Mucosa of descending colon (tissue), 3 donors: ENCODE results near the gene ING2. TPM values are rescaled to one million over a fixed set of nuclear protein-coding genes. Genes with fewer than 3 reads are reported as not detected.

Experiments used
- ATAC-seq: fragments of 200-7000 bp; cut with Tn5 transposase; one replicate; pipeline ENCODE4 v1.9.1; 2020; ENCODE audit warnings: mild to moderate bottlenecking, moderate library complexity
- DNase-seq, 3 donors: peaks; one replicate each; pipeline ENCODE4 v3.0.0-alpha.2; 2020
- H3K36me3 ChIP-seq: fragments of 200-600 bp; one replicate; pipeline ENCODE4 v1.8.0; 2021; ENCODE audit warnings: low read depth, mild to moderate bottlenecking
- H3K4me1 ChIP-seq: fragments of 200-600 bp; one replicate; pipeline ENCODE4 v1.8.0; 2021; ENCODE audit warnings: low read depth, mild to moderate bottlenecking
- H3K4me3 ChIP-seq: fragments of 200-600 bp; one replicate; pipeline ENCODE4 v1.8.0; 2021; ENCODE audit warnings: mild to moderate bottlenecking
- H3K9me3 ChIP-seq: fragments of 200-600 bp; one replicate; pipeline ENCODE4 v1.8.0; 2021; ENCODE audit warnings: mild to moderate bottlenecking
- intact Hi-C, 2 donors: fragments of 100-400 bp; cut with DNase I in 1 of 2; cut with micrococcal nuclease in 1 of 2; formaldehyde crosslinking; loops; one replicate each; pipeline versions ENCODE4 v1.11.0 to v1.11.1; 2022; cut with DNase I, micrococcal nuclease
- total RNA-seq, 3 donors: library from RNA; stranded (reverse); fragmentation: NEBNext Ultra II Directional in 2 of 3; extraction: Animal tissue kit (Norgen Biotek cat#: 25700) in 2 of 3; gene quantifications; one replicate each; pipeline versions ENCODE4 v1.2.1 to v1.2.4, GENCODE V29; 2021 to 2023
- TF ChIP-seq, protein P1 (sequence below): fragments of 200-600 bp; IDR thresholded peaks from one replicate; pipeline ENCODE4 v1.8.0; 2022; ENCODE audit warnings: antibody characterized with exemption, mild to moderate bottlenecking
- donor health status: DM: no; HTN: no; CAD: no; lungs with moderate emphysema.
- donor health status: DM: no; HTN: no; CAD: no.
- donor health status: DM: no; HTN: yes; CAD: no.

ING2 gene
- total RNA-seq, 3 donors from 2014 or later = 9.9 to 12.5 (median 11.9) TPM

DNA sequence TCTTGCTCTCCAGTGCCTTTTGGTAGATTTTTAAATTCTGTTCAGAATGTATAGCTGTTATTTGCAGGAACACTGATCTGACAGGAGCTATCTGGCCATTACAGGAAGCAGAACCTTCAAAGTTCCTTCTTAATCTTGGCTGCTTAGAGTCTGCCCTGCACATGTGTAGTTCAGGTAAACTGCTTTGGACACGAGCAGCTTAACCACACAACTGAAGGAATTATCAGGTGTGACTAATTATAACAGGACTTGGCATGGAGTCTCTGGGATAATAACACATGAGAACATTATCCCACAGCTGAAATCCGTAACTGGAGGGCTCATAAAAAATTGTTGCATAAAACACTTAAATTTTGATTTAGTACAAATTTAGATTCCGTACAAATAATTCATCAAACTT lies 11.6 kb upstream of the ING2 start:
- ATAC-seq (no peak), DNase-seq (no peak)
- no peaks in the 10 kb centered on the region for H3K36me3 ChIP-seq
- intact Hi-C loops = no loop called here
- H3K9me3 ChIP-seq = no peaks in the 10 kb centered on the region
- H3K4me3 ChIP-seq = no peak overlapping the region
- TF ChIP-seq, protein P1, sequence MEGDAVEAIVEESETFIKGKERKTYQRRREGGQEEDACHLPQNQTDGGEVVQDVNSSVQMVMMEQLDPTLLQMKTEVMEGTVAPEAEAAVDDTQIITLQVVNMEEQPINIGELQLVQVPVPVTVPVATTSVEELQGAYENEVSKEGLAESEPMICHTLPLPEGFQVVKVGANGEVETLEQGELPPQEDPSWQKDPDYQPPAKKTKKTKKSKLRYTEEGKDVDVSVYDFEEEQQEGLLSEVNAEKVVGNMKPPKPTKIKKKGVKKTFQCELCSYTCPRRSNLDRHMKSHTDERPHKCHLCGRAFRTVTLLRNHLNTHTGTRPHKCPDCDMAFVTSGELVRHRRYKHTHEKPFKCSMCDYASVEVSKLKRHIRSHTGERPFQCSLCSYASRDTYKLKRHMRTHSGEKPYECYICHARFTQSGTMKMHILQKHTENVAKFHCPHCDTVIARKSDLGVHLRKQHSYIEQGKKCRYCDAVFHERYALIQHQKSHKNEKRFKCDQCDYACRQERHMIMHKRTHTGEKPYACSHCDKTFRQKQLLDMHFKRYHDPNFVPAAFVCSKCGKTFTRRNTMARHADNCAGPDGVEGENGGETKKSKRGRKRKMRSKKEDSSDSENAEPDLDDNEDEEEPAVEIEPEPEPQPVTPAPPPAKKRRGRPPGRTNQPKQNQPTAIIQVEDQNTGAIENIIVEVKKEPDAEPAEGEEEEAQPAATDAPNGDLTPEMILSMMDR = no peak
- no peaks in the 10 kb centered on the region for H3K4me1 ChIP-seq

DNA sequence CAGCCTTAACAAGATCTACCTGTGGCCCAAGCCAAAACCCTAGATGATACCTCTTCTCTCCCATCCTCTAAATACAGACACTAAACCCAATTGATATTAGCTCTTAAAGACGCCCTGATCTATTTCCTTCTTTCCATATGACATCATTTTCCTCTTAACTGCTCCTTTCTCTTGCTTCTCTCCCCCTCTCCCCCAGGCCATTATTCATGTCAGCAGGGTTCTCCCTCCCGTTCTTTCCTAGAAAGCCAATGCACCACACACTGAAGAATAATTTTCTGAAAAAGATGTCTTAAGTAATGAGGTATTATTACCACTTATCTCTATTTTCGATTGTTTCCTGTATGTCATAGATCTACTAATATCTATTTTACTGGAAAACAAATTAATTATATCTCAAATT lies 9.7 kb upstream of the ING2 start:
- TF ChIP-seq, protein P1 = no peak
- intact Hi-C loops = no loop called here
- ATAC-seq = no peak
- DNase-seq = no peak
- no peaks in the 10 kb centered on the region for H3K36me3 ChIP-seq
- H3K9me3 ChIP-seq = no peaks in the 10 kb centered on the region
- no peaks in the 10 kb centered on the region for H3K4me1 ChIP-seq
- no peak overlapping the region for H3K4me3 ChIP-seq

DNA sequence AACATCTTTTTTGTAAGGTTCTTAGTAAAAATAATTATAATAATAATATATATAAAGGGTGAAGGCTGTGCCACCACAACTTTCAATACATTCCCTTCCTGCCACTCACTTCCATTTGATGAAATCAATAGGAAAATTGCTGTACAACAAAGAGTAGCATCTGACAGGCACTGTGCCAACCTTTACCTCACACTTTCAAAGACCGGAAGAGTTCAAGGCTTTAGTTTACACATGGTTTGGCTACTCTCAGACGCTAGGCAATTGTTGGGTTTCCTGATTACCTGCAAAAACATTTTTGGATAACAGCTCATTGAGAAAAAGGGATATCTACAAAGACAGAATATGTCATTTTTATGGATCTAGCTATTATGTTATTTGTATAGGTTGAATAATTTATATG lies 5.5 kb upstream of the ING2 start:
- Histone ChIP-seq H3K36me3 (no peaks in the 10 kb centered on the region), H3K4me3 (no peak overlapping the region), H3K9me3 (no peaks in the 10 kb centered on the region), H3K4me1 (peaks cover 6% of the 10 kb centered on the region)
- TF ChIP-seq, protein P1 = no peak
- DNase-seq (peak in 1 of 3 donors; percentile 37), ATAC-seq (no peak)
- intact Hi-C loops = no loop called here

DNA sequence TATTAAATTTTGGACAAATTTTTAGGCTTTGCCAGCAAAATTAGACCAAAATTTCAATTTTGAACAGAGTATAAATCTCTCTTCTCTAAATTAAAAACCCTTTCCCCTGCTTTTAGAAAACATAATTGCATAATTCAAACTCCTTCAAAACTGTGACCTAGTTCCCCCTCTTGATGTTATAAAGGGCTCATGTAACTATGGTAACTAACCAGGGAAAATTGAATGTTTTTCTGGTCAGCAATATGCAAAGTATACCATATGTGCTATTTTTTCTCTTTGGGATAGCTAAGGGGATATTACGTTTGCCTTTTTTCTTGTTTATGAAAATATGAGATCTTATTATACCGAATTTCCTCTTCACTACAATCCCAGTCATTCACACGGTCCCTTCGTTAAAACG lies 5.1 kb upstream of the ING2 start:
- H3K4me3 ChIP-seq = no peak overlapping the region
- H3K36me3 ChIP-seq = no peaks in the 10 kb centered on the region
- ATAC-seq (no peak), DNase-seq (no peak)
- no peaks in the 10 kb centered on the region for H3K9me3 ChIP-seq
- TF ChIP-seq, protein P1 = no peak
- intact Hi-C loops = no loop called here
- peaks cover 6% of the 10 kb centered on the region for H3K4me1 ChIP-seq

DNA sequence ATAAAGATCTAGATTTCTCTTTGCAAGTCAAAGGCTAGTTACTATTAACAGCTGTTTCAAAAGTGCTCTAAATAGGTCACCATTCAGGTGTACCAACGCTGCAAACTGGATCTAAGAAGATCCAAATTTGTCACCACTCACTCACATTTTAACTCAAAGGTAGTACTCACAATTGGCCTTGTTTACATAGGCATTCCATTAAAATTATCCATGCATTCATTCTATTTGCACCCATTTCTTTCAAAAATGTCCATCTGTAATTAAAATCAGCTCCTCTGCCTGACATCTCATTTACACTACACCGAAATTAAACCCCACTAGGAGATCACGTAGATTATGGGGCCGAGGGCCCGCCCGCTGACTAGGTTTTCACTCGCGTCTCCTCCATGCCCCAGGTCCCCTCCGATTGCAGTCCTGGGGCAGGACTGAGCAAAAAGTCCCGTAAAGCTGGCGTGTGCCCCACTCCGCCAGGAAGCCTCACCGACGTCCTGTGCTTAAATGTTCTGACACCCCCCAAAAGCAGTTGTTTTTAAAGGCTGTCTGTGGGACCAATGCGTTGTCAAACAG lies 1.3 kb upstream of the ING2 start:
- TF ChIP-seq, protein P1 = no peak
- Histone ChIP-seq H3K9me3 (no peaks in the 10 kb centered on the region), H3K4me3 (peak overlapping the region; percentile 94), H3K4me1 (peaks cover 22% of the 10 kb centered on the region), H3K36me3 (no peaks in the 10 kb centered on the region)
- intact Hi-C loops = no loop called here
- ATAC-seq = no peak
- DNase-seq = no peak
